Common myeloid progenitor, CD34-positive (primary cell): ENCODE measurements around the gene LPAR1.

Experiments used
- CTCF ChIA-PET: fragments of 350-600 bp; sonication (Branson Sonifier 250); formaldehyde crosslinking; loops from one replicate; lab custom pipeline; 2021; ENCODE audit warnings: antibody characterized with exemption; lab: Charles Lee
- POLR2A ChIA-PET: fragments of 350-600 bp; sonication (Branson Sonifier 250); formaldehyde crosslinking; loops from one replicate; lab custom pipeline; 2021; ENCODE audit warnings: antibody characterized with exemption; lab: Charles Lee
- DNase-seq, 3 donors: peaks; one replicate each; pipeline versions ENCODE4 v3.0.0 to v3.0.0-alpha.2; 2013
- H3K27ac ChIP-seq, 2 experiments: 1 replicate in 1 of 2; 2 replicates in 1 of 2; pipeline ENCODE4 v1.7.0; 2013; ENCODE audit warnings: inconsistent platforms in 2 of 2, low read length in 2 of 2, mild to moderate bottlenecking in 2 of 2, low read depth in 1 of 2, moderate library complexity in 1 of 2; ENCODE audit not compliant: severe bottlenecking in 2 of 2, insufficient read depth in 1 of 2, poor library complexity in 1 of 2
- H3K27me3 ChIP-seq, 5 experiments: replicated peaks in 2 of 5; 1 replicate in 3 of 5; 2 replicates in 2 of 5; pipeline versions ENCODE4 v1.6.1 to v1.7.0; 2013; ENCODE audit warnings: low read length in 4 of 5, mild to moderate bottlenecking in 2 of 5, moderate library complexity in 2 of 5, inconsistent platforms in 1 of 5; ENCODE audit not compliant: insufficient read depth in 5 of 5, control insufficient read depth in 4 of 5
- H3K36me3 ChIP-seq, 4 experiments: 1 replicate in 2 of 4; 2 replicates in 2 of 4; pipeline versions ENCODE4 v1.6.1 to v1.7.0; 2013; ENCODE audit warnings: low read length in 3 of 4, control low read depth in 1 of 4, mild to moderate bottlenecking in 1 of 4; ENCODE audit not compliant: control insufficient read depth in 4 of 4, insufficient read depth in 4 of 4
- H3K4me1 ChIP-seq, 4 experiments: 1 replicate in 3 of 4; 2 replicates in 1 of 4; pipeline versions ENCODE4 v1.6.1 to v1.7.1; 2013; ENCODE audit warnings: low read length in 3 of 4, mild to moderate bottlenecking in 3 of 4, control low read depth in 1 of 4, inconsistent platforms in 1 of 4, moderate library complexity in 1 of 4; ENCODE audit not compliant: control insufficient read depth in 4 of 4, insufficient read depth in 4 of 4; ENCODE audit errors: control extremely low read depth in 1 of 4
- H3K4me3 ChIP-seq, 7 experiments: 1 replicate in 4 of 7; 2 replicates in 3 of 7; pipeline versions ENCODE4 v1.5.1 to v1.7.0; 2013; ENCODE audit warnings: mild to moderate bottlenecking in 7 of 7, low read length in 6 of 7, moderate library complexity in 6 of 7, inconsistent platforms in 2 of 7, low read depth in 2 of 7, control low read depth in 1 of 7; ENCODE audit not compliant: insufficient read depth in 4 of 7, control insufficient read depth in 1 of 7; ENCODE audit errors: extremely low read depth in 1 of 7
- H3K9me3 ChIP-seq, 5 experiments: 1 replicate in 4 of 5; 2 replicates in 1 of 5; pipeline versions ENCODE4 v1.6.1 to v1.7.1; 2013; ENCODE audit warnings: low read length in 4 of 5, mild to moderate bottlenecking in 2 of 5, inconsistent platforms in 1 of 5, low read depth in 1 of 5, moderate library complexity in 1 of 5; ENCODE audit not compliant: control insufficient read depth in 4 of 5, insufficient read depth in 2 of 5; ENCODE audit errors: control extremely low read depth in 1 of 5
- WGBS: methylation state at CpG from one replicate; pipeline ENCODE4 v1.1.5; 2013; ENCODE audit not compliant: insufficient coverage; 5-methylcytosine and 5-hydroxymethylcytosine counted together

LPAR1 gene

GRCh38 chr9:110908894-110909293, 129.4 kb downstream of the LPAR1 start:
- H3K9me3 ChIP-seq: peaks cover 8 to 39% (median 11%) of the 10 kb centered on the region in 5 experiments
- no peak for DNase-seq

GRCh38 chr9:110900917-110901316, 137.4 kb downstream of the LPAR1 start:
- ChIA-PET CTCF (no interaction called here), POLR2A (interaction anchor here (0.7 kb wide), 1 partner anchor 69 kb away, joined by 3 read pairs; no protein-coding TSS in a partner anchor)
- H3K36me3 ChIP-seq: no peaks in the 10 kb centered on the region
- H3K27ac ChIP-seq: no peak overlapping the region
- 81% methylated on average over 5 of the region's 6 CpGs for WGBS
- no peak for DNase-seq
- no peak overlapping the region for H3K4me3 ChIP-seq
- H3K27me3 ChIP-seq: no peaks in the 10 kb centered on the region
- H3K9me3 ChIP-seq: peaks cover 1 to 19% (median 8%) of the 10 kb centered on the region in 5 experiments
- no peaks in the 10 kb centered on the region for H3K4me1 ChIP-seq

More at GRCh38 chr9:110908894-110909293, 129.4 kb downstream of the LPAR1 start:
- Histone ChIP-seq H3K27me3 (no peaks in the 10 kb centered on the region), H3K4me3 (no peak overlapping the region), H3K4me1 (no peaks in the 10 kb centered on the region), H3K36me3 (no peaks in the 10 kb centered on the region), H3K27ac (no peak overlapping the region)
- ChIA-PET POLR2A (no interaction called here), CTCF (interaction anchor here (1.1 kb wide), 1 partner anchor 28 kb away, joined by 4 read pairs; no protein-coding TSS in a partner anchor)
- 83% methylated on average over 1 of the region's 2 CpGs for WGBS

DNA sequence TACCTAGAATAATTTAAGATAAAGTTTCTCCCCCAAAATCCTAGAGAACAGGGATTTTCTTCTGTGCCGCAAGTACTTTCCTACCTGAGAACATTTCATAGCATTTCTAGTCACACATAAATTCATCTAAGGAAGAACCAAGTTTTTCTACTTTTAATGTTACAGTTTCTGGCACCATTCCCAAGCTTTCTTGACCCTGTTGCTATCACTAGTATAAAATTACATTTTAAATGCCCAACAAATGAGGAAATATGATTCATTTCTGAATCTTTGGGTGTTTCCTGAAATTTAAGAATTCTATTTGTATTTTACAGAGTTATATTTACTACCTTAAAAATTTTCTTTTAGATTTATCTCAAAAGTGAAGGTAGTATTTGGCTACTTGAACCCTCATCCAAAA, 137.8 kb downstream of the LPAR1 start:
- DNase-seq: no peak
- Histone ChIP-seq H3K4me1 (no peaks in the 10 kb centered on the region), H3K4me3 (no peak overlapping the region), H3K9me3 (peaks cover 1 to 19% (median 8%) of the 10 kb centered on the region in 5 experiments), H3K27ac (no peak overlapping the region), H3K36me3 (no peaks in the 10 kb centered on the region), H3K27me3 (no peaks in the 10 kb centered on the region)
- 100% methylated on average over 1 of the region's 1 CpG for WGBS
- POLR2A ChIA-PET: interaction anchor here (0.7 kb wide), 1 partner anchor 68 kb away, joined by 3 read pairs; no protein-coding TSS in a partner anchor
- CTCF ChIA-PET: no interaction called here

- WGBS: no CpG with 5 or more reads among the region's 2 CpGs
- Histone ChIP-seq H3K27ac (no peak overlapping the region), H3K4me1 (no peaks in the 10 kb centered on the region), H3K4me3 (no peak overlapping the region), H3K9me3 (peaks cover 1 to 18% (median 8%) of the 10 kb centered on the region in 5 experiments), H3K27me3 (no peaks in the 10 kb centered on the region), H3K36me3 (no peaks in the 10 kb centered on the region)
- POLR2A ChIA-PET: no interaction called here
- CTCF ChIA-PET: interaction anchor here (1.0 kb wide), 1 partner anchor 19 kb away, joined by 3 read pairs; no protein-coding TSS in a partner anchor
- DNase-seq: no peak
Measured at GRCh38 chr9:110898866-110899265, 139.4 kb downstream of the LPAR1 start.

DNA sequence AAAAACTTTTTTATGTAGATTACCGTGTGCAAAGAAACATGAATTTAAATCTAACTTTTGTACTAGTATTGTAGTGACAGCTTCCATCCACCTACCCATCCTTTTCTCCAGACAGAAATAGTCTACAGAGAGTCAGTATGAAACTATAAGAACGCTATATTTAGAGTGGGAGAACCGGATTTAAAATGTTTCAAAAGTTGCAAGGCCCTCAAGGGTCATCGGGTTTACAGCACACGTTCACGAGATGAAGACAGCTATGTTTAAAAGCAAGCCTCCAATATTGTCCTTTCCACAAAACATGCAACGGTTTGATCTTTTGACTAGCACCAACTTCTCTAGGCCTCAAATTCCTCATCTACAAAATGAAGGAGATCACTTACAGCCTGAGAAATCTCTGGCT, 139.9 kb downstream of the LPAR1 start:
- no peak for DNase-seq
- WGBS: 97% methylated on average over 4 of the region's 7 CpGs
- peaks cover 1 to 18% (median 8%) of the 10 kb centered on the region in 5 experiments for H3K9me3 ChIP-seq
- no peaks in the 10 kb centered on the region for H3K27me3 ChIP-seq
- ChIA-PET CTCF (no interaction called here), POLR2A (interaction anchor here (0.5 kb wide), 1 partner anchor 761 kb away, joined by 4 read pairs; no protein-coding TSS in a partner anchor)
- no peaks in the 10 kb centered on the region for H3K36me3 ChIP-seq
- no peak overlapping the region for H3K4me3 ChIP-seq
- no peaks in the 10 kb centered on the region for H3K4me1 ChIP-seq
- H3K27ac ChIP-seq: no peak overlapping the region

GRCh38 chr9:110897943-110898342, 140.3 kb downstream of the LPAR1 start:
- ChIA-PET CTCF (interaction anchor here (0.9 kb wide), 1 partner anchor 17 kb away, joined by 3 read pairs; no protein-coding TSS in a partner anchor), POLR2A (interaction anchor here (0.5 kb wide), 1 partner anchor 761 kb away, joined by 4 read pairs; no protein-coding TSS in a partner anchor)
- WGBS: 100% methylated on average over 1 of the region's 1 CpG
- Histone ChIP-seq H3K4me3 (no peak overlapping the region), H3K9me3 (peaks cover 1 to 16% (median 8%) of the 10 kb centered on the region in 5 experiments), H3K36me3 (no peaks in the 10 kb centered on the region), H3K27me3 (no peaks in the 10 kb centered on the region), H3K27ac (no peak overlapping the region), H3K4me1 (no peaks in the 10 kb centered on the region)
- no peak for DNase-seq

- POLR2A ChIA-PET: no interaction called here
- Histone ChIP-seq H3K9me3 (peaks cover 0 to 6% (median 0%) of the 10 kb centered on the region in 5 experiments), H3K4me1 (no peaks in the 10 kb centered on the region), H3K36me3 (no peaks in the 10 kb centered on the region), H3K27me3 (no peaks in the 10 kb centered on the region), H3K27ac (no peak overlapping the region), H3K4me3 (no peak overlapping the region)
- 83% methylated on average over 6 of the region's 7 CpGs for WGBS
- CTCF ChIA-PET: interaction anchor here (0.6 kb wide), 1 partner anchor 448 kb away, joined by 3 read pairs; no protein-coding TSS in a partner anchor
- no peak for DNase-seq
Measured at GRCh38 chr9:110895147-110895905, 142.9 kb downstream of the LPAR1 start.
